ENCODE results near the gene STAT4.

DNA sequence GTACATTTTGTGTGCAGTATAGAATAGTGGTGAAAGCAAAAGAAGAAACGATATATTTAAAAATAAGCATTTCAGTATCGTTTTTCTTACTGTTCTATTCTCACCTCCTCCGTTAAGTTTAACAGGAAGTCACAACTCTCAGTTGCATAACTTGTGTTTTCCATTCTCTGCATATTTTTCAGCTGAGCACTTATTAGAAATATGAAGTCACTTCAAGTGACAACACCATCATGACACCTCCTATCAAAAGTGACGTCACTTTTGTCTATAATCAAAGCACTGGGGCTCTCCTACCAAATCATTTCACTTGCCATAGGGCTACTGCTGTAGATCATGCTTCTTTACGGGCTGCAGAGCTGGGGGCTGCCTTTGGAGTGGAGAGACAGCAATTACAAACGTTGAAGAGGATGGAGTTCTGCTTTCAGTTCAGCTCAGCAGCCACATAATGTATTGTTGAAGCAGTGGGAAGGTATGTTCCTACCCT is 36.3 kb downstream of the STAT4 start:
- TF ChIP-seq, protein P1, sequence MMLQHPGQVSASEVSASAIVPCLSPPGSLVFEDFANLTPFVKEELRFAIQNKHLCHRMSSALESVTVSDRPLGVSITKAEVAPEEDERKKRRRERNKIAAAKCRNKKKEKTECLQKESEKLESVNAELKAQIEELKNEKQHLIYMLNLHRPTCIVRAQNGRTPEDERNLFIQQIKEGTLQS (CRISPR knock-in tag; conservative IDR thresholded peaks at IDR 0.05) = no peak
- TF ChIP-seq, protein P2, sequence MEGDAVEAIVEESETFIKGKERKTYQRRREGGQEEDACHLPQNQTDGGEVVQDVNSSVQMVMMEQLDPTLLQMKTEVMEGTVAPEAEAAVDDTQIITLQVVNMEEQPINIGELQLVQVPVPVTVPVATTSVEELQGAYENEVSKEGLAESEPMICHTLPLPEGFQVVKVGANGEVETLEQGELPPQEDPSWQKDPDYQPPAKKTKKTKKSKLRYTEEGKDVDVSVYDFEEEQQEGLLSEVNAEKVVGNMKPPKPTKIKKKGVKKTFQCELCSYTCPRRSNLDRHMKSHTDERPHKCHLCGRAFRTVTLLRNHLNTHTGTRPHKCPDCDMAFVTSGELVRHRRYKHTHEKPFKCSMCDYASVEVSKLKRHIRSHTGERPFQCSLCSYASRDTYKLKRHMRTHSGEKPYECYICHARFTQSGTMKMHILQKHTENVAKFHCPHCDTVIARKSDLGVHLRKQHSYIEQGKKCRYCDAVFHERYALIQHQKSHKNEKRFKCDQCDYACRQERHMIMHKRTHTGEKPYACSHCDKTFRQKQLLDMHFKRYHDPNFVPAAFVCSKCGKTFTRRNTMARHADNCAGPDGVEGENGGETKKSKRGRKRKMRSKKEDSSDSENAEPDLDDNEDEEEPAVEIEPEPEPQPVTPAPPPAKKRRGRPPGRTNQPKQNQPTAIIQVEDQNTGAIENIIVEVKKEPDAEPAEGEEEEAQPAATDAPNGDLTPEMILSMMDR (IDR thresholded peaks at IDR 0.05) = no peak
- TF ChIP-seq, protein P3, sequence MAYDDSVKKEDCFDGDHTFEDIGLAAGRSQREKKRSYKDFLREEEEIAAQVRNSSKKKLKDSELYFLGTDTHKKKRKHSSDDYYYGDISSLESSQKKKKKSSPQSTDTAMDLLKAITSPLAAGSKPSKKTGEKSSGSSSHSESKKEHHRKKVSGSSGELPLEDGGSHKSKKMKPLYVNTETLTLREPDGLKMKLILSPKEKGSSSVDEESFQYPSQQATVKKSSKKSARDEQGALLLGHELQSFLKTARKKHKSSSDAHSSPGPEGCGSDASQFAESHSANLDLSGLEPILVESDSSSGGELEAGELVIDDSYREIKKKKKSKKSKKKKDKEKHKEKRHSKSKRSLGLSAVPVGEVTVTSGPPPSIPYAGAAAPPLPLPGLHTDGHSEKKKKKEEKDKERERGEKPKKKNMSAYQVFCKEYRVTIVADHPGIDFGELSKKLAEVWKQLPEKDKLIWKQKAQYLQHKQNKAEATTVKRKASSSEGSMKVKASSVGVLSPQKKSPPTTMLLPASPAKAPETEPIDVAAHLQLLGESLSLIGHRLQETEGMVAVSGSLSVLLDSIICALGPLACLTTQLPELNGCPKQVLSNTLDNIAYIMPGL (CRISPR knock-in tag; IDR thresholded peaks at IDR 0.05) = no peak
- TF ChIP-seq KAT7 (CRISPR knock-in tag; IDR thresholded peaks at IDR 0.05; ENCODE audit: borderline replicate concordance) = no peak
